Measurements from ENCODE around the gene SEMA4B.

- TF ChIP-seq MAX (CRISPR knock-in tag; IDR thresholded peaks at IDR 0.05) (no peak), CTCF (IDR thresholded peaks at IDR 0.05) (no peak), ZNF425 (CRISPR knock-in tag; conservative IDR thresholded peaks at IDR 0.05) (no peak), ZNF396 (CRISPR knock-in tag; IDR thresholded peaks at IDR 0.05; ENCODE audit: borderline replicate concordance) (no peak), GABPB1 (CRISPR knock-in tag; IDR thresholded peaks at IDR 0.05) (no peak), ZBTB21 (CRISPR knock-in tag; IDR thresholded peaks at IDR 0.05; ENCODE audit: borderline replicate concordance) (no peak), ATF6 (CRISPR knock-in tag; IDR thresholded peaks at IDR 0.05) (no peak), TEAD4 (CRISPR knock-in tag; IDR thresholded peaks at IDR 0.05) (no peak), CREM (CRISPR knock-in tag; IDR thresholded peaks at IDR 0.05) (no peak), SMAD3 (CRISPR knock-in tag; IDR thresholded peaks at IDR 0.05; ENCODE audit: borderline replicate concordance) (no peak), EMX1 (CRISPR knock-in tag; IDR thresholded peaks at IDR 0.05) (no peak), NR3C1 (CRISPR knock-in tag; conservative IDR thresholded peaks at IDR 0.05; ENCODE audit: low read depth) (no peak), PRDM15 (CRISPR knock-in tag; IDR thresholded peaks at IDR 0.05) (no peak), MLX (CRISPR knock-in tag; IDR thresholded peaks at IDR 0.05) (no peak)
Measured at GRCh38 chr15:90259524-90259923, 58.4 kb downstream of the SEMA4B start.

Measured in WTC11 (cell line).